ENCODE results near the gene COMP.

COMP gene

GRCh38 chr19:18756896-18757295, 34.2 kb downstream of the COMP start:
- no peak overlapping the region for H3K9ac ChIP-seq (ENCODE audit: low read length)
- H3K27ac ChIP-seq (ENCODE audit: low read length): no peak overlapping the region
- no peaks in the 10 kb centered on the region for H3K9me3 ChIP-seq (ENCODE audit: insufficient read depth, low read length)
- no peaks in the 10 kb centered on the region for H3K79me2 ChIP-seq (ENCODE audit: low read length)
- H3K4me2 ChIP-seq (ENCODE audit: low read length): no peak overlapping the region
- H4K20me1 ChIP-seq (ENCODE audit: insufficient read depth, low read length): no peaks in the 10 kb centered on the region
- no peak overlapping the region for H2AFZ ChIP-seq (ENCODE audit: low read depth, low read length)
- no peak overlapping the region for H3K4me3 ChIP-seq (ENCODE audit: low read length)
- no peaks in the 10 kb centered on the region for H3K27me3 ChIP-seq (ENCODE audit: low read depth, low read length)
- peaks cover 3% of the 10 kb centered on the region for H3K36me3 ChIP-seq (replicated peaks; ENCODE audit: low read depth, low read length)
- no peaks in the 10 kb centered on the region for H3K4me1 ChIP-seq (ENCODE audit: low read length)
- TF ChIP-seq EZH2phosphoT487 (IDR thresholded peaks at IDR 0.05; ENCODE audit: low read depth) (no peak), CTCF (IDR thresholded peaks at IDR 0.05; ENCODE audit: low read depth, low read length) (no peak)

- H3K27ac ChIP-seq (ENCODE audit: low read length): no peak overlapping the region
- H3K4me2 ChIP-seq (ENCODE audit: low read length): no peak overlapping the region
- no peaks in the 10 kb centered on the region for H4K20me1 ChIP-seq (ENCODE audit: insufficient read depth, low read length)
- no peak for TF ChIP-seq CTCF (IDR thresholded peaks at IDR 0.05; ENCODE audit: low read depth, low read length)
- no peak for TF ChIP-seq EZH2phosphoT487 (IDR thresholded peaks at IDR 0.05; ENCODE audit: low read depth)
- H3K36me3 ChIP-seq (replicated peaks; ENCODE audit: low read depth, low read length): peaks cover 3% of the 10 kb centered on the region
- H3K79me2 ChIP-seq (ENCODE audit: low read length): no peaks in the 10 kb centered on the region
- H2AFZ ChIP-seq (ENCODE audit: low read depth, low read length): no peak overlapping the region
- H3K4me3 ChIP-seq (ENCODE audit: low read length): no peak overlapping the region
- H3K9ac ChIP-seq (ENCODE audit: low read length): no peak overlapping the region
- H3K4me1 ChIP-seq (ENCODE audit: low read length): no peaks in the 10 kb centered on the region
- no peaks in the 10 kb centered on the region for H3K9me3 ChIP-seq (ENCODE audit: insufficient read depth, low read length)
- no peaks in the 10 kb centered on the region for H3K27me3 ChIP-seq (ENCODE audit: low read depth, low read length)
Observed at GRCh38 chr19:18754501-18754900, 36.6 kb downstream of the COMP start.

GRCh38 chr19:18751571-18751970, 39.5 kb downstream of the COMP start:
- H4K20me1 ChIP-seq (ENCODE audit: insufficient read depth, low read length): no peaks in the 10 kb centered on the region
- no peak overlapping the region for H3K27ac ChIP-seq (ENCODE audit: low read length)
- H3K4me1 ChIP-seq (ENCODE audit: low read length): no peaks in the 10 kb centered on the region
- H3K27me3 ChIP-seq (ENCODE audit: low read depth, low read length): no peaks in the 10 kb centered on the region
- H2AFZ ChIP-seq (ENCODE audit: low read depth, low read length): no peak overlapping the region
- TF ChIP-seq CTCF (IDR thresholded peaks at IDR 0.05; ENCODE audit: low read depth, low read length): no peak
- no peak for TF ChIP-seq EZH2phosphoT487 (IDR thresholded peaks at IDR 0.05; ENCODE audit: low read depth)
- peaks cover 3% of the 10 kb centered on the region for H3K36me3 ChIP-seq (replicated peaks; ENCODE audit: low read depth, low read length)
- H3K79me2 ChIP-seq (ENCODE audit: low read length): no peaks in the 10 kb centered on the region
- no peak overlapping the region for H3K4me3 ChIP-seq (ENCODE audit: low read length)
- H3K9me3 ChIP-seq (ENCODE audit: insufficient read depth, low read length): no peaks in the 10 kb centered on the region
- no peak overlapping the region for H3K9ac ChIP-seq (ENCODE audit: low read length)
- H3K4me2 ChIP-seq (ENCODE audit: low read length): no peak overlapping the region

GRCh38 chr19:18750295-18750970, 40.7 kb downstream of the COMP start:
- no peak overlapping the region for H3K27ac ChIP-seq (ENCODE audit: low read length)
- H3K4me3 ChIP-seq (ENCODE audit: low read length): no peak overlapping the region
- H3K4me2 ChIP-seq (ENCODE audit: low read length): no peak overlapping the region
- no peak overlapping the region for H2AFZ ChIP-seq (ENCODE audit: low read depth, low read length)
- H3K27me3 ChIP-seq (ENCODE audit: low read depth, low read length): no peaks in the 10 kb centered on the region
- H3K9ac ChIP-seq (ENCODE audit: low read length): no peak overlapping the region
- no peaks in the 10 kb centered on the region; the same call in 1 of the 2 replicates for H4K20me1 ChIP-seq (ENCODE audit: insufficient read depth, low read length)
- no peaks in the 10 kb centered on the region for H3K4me1 ChIP-seq (ENCODE audit: low read length)
- H3K36me3 ChIP-seq (replicated peaks; ENCODE audit: low read depth, low read length): peaks cover 3% of the 10 kb centered on the region
- no peaks in the 10 kb centered on the region for H3K9me3 ChIP-seq (ENCODE audit: insufficient read depth, low read length)
- no peaks in the 10 kb centered on the region for H3K79me2 ChIP-seq (ENCODE audit: low read length)
- TF ChIP-seq EZH2phosphoT487 (IDR thresholded peaks at IDR 0.05; ENCODE audit: low read depth) (no peak), CTCF (IDR thresholded peaks at IDR 0.05; ENCODE audit: low read depth, low read length) (no peak)
